Glomerular visceral epithelial cell (primary cell): Measurements from ENCODE around the gene KRT31.
"Not testable (repeated sequence)": the region's sequence is repeated elsewhere in the genome, so short reads cannot be mapped to it uniquely, and the experiment has no call there.

Experiments used
- DNase-seq: peaks from one replicate; pipeline ENCODE4 v3.0.0-alpha.2; 2016; ENCODE audit errors: extremely low spot score

The KRT31 gene

GRCh38 chr17:41396996-41397660 is at the start of gene KRT31:
TSS of gene KRT31 (minus strand) at chr17:41397608. CDS start at chr17:41397539, 69 bp downstream.
- no peak for DNase-seq

DNA sequence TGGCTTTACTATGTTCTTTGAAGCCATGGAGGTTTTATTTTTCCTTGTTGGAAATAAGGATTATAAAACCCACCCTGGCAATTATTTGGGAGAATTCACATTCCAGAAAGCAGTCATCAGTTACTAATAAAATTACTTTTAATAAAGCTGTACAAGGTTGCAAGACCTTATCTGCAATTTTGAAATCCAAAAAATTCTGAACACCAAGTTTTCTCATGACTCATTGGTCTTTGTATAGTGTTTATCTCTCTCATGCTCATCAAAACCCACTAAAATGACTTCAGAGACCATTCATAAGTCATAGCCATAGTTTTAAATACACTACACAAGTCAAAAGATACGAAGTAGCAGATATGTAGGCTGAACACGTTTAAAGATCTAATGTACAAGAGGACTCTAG is 49.4 kb upstream of the KRT31 start:
- DNase-seq: no peak

DNA sequence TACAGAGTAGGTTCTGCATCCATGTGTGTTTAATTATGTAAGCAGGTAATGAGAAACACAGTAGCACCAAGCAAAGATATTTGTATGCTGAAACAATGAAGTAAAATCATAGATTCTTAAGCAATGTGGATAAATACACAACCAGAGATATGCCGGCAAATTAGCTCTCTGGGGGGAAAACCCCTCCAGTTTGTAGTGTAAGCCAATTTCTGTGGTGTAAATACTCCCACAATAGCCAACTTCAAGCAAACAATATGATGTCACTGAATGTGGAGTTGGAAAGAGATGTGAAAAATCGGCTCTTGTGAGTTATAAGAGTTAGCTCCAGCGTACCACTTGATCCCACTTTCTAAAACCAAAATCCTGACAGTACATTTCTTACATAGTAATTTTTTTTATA is 47.2 kb upstream of the KRT31 start:
- DNase-seq: no peak

GRCh38 chr17:41444186-41444585 is 46.8 kb upstream of the KRT31 start:
- no peak for DNase-seq

- DNase-seq: peak; percentile 33
Observed at GRCh38 chr17:41442739-41443138, 45.3 kb upstream of the KRT31 start.

DNA sequence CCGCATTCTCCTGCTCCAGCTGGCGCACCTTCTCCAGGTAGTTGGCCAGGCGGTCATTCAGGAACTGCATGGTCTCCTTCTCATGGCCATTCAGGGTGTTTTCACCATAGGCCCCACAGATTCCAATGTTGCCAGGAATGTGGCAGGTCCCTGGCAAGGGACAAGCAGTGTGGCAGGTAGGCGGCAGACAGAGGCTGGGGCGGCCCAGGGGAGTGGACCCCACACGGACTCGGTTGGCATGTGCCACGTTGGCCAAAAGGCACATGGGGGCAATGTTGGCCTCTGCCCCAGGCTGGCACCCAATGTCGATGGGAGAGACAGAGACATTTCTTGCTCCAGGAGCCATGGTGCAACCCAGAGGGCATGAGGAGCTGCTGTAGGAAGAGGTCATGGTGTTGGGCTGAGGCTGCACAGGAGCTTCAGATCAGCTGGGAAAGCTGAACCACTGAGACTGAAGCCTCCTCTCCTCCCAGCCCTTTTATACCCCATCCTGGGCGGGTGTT is 43.2 kb upstream of the KRT31 start, which contains the start of gene KRT38:
TSS of gene KRT38 (minus strand) at position 453 of the 503 bp plus-strand sequence. CDS start at position 391, 62 bp downstream.
- DNase-seq: no peak

DNA sequence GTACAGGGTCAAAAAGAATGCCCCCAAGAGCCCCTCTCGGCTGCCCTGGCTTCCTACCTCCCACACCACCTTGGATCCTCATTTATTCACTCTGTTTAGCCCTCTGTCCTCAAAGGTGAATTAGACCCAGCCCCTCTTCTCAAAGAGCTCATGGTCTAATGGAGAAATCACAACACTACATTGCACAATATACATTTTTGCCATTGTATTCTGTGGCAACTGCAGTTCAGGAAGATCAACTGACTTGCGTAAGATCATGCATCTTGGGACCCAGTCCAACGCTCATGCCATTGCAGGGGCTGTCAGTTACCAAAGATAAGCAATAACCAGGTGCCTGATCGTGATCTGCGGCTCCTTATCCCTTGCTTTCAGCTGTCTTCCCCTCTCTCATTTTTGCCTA is 42.0 kb upstream of the KRT31 start:
- DNase-seq: no peak

DNA sequence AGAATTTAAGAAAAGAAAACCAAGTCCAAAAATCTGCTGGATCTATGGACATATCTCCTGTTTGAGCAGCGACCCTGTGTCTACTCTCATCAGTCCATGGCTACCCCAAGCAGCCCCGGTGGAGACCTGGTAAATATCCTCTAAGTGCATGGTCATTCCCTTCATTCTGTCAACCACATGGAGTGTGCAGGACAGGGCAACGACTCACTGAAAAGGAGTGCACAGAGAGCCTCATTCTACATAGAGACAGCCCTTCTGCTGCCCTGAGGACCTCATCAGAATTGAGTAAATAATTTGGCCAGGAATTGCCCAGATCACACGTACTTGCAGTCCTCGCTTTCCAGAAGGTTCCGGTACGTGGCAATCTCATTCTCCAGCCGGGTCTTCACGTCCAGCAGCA is 40.4 kb upstream of the KRT31 start:
- no peak for DNase-seq

DNA sequence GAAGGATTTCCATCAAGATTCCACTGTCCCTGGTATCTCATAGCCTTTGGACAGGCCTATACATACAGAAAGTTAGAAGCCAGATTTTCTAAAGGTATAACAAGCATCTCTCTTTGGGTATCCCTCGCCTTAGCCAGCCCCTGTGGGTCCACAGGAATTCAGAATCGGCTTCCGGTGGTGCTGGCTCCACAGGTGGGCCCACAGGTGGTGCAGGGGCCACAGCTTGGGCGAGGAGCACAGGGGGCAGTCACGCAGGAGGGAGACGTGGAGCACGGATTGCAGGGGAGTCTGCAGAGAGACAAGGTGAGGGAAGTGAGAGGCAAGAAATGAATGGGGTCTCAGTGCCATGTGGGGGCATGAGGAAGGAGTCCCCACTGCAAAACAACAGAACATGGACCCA is 39.8 kb upstream of the KRT31 start:
- DNase-seq: no peak

DNA sequence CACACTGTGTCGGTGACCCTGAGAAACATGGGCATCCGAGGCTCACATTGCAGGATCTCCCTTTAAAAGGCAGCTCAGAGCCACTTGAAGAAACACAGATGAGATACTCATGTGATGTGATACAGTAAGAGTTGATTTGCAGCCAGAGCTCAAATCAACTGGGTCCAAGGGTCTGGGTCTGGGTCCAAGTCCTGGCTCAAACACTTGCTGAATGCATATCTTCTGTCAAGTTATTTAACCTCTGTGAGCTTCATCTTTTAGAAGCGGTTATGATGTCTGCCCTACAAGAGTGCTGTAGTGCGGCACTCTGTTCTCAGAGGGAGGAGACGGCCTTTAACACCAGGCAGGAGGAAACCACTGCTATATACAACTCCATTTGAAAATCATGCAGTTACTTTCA is 37.0 kb upstream of the KRT31 start:
- no peak for DNase-seq

- no peak for DNase-seq
Observed at GRCh38 chr17:41434005-41434404, 36.6 kb upstream of the KRT31 start.

GRCh38 chr17:41433586-41433985 is 36.2 kb upstream of the KRT31 start:
- no peak for DNase-seq

DNA sequence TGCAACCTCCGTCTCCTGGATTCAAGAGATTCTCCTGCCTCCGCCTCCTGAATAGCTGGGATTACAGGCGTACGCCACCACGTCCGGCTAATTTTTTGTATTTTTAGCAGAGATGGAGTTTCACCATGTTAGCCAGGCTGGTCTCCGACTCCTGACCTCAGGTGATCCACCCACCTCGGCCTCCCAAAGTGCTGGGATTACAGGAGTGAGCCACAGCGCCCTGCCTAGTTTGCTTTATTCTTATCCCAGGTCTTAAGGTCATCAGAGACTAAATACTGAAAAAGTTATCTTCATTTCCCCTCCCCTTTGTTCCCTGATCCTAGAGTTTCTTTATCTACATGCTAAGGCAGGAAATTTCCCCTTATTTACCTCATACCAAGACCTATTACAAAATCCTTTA is 33.0 kb upstream of the KRT31 start:
- DNase-seq: not testable (repeated sequence)

DNA sequence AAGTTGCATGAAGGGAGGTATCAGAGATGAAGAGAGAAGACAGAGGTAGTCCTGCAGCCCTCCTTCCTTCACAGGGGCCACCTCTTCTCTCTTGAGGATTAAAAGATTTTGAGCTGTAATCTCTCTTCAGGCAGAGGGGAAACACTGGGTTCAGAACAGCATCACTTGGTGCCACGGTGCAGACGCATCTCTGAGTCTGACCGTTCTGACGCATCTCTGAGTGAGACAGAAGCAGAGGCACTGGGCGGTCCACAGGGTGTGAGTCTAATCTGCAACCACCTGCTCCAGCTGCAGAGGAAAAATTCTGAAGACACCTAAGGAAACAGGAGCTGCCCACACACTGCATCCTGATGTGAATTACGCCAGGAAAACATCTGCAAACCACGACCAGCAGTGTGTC is 32.3 kb upstream of the KRT31 start:
- DNase-seq: no peak

DNA sequence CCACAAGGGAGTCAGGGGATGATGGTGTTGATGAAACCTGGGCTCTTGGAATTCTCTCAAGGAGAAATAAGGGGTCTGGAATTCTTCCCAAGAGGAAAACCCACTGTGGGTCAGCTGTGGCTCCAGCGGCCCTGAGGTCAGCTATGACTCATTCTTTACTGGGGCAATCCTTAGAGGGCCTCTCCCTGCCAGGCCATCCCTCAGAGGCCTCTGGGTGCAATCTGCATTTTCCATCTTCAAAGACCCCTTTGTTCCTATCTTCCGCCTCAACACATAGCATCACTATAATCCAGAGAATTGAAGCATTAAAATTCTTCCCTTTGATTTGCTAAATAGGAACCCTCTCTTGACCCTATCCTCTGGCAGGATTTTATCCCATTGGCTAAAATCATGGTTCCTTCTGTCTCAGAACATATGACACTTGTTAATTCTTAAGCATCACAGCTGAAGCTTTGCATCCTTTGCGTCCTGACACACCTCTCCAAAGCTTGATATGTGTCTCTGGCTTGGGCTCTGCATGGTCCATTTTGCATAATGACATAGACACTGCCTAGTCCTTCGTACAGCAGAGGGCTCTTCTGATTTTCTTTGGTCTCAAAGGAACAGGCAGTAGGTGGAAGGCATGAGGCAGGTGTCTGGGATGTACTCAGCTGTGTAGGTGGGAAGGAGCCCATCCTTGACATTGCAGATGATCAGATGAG is 31.3 kb upstream of the KRT31 start:
- peak; percentile 68 for DNase-seq

GRCh38 chr17:41424111-41424635 is 26.8 kb upstream of the KRT31 start, which contains the start of gene KRT37:
TSS of gene KRT37 (minus strand) at chr17:41424585. CDS start at chr17:41424523, 62 bp downstream.
- DNase-seq: no peak

DNA sequence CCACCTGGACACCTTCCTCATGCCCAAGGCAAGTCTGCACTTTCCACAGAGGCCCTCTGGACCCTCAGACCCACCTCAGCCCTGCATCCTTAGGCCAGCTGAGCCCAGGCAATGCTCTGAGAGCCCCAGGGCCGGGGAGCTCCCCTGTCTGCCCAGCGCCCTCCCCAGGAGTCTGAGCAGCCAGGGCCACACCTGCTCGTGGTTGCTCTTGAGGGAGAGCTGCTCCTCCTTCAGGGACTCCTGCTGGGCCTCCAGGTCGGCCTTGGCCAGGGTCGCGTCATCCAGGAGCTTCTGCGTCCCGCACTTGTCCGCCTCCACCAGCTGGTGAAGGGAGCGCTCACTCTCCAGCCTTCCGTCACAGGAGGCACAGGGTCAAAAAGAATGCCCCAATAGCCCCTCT is 25.2 kb upstream of the KRT31 start:
- DNase-seq: not testable (repeated sequence)

DNA sequence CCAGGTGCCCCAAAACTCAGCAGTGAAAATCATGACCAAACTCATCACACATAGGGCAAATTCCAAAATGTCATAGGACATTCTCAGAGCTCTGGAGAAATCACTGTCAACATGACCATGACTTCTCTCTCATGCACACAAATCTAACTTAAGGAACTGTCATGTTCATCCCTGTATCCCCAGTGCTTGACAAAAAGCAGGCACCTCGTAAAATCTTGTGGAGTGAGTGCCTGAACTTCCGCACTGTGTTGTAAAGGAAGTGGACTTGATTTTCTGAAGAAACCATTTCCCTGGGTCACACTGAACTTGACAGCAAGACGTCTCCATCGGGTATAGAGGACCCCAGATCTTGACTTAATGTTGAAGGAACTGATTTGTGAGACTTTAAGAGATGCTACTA is 24.2 kb upstream of the KRT31 start:
- DNase-seq: no peak

GRCh38 chr17:41421116-41421515 is 23.7 kb upstream of the KRT31 start:
- peak; percentile 71 for DNase-seq

GRCh38 chr17:41420134-41420533 is 22.7 kb upstream of the KRT31 start:
- DNase-seq: no peak

DNA sequence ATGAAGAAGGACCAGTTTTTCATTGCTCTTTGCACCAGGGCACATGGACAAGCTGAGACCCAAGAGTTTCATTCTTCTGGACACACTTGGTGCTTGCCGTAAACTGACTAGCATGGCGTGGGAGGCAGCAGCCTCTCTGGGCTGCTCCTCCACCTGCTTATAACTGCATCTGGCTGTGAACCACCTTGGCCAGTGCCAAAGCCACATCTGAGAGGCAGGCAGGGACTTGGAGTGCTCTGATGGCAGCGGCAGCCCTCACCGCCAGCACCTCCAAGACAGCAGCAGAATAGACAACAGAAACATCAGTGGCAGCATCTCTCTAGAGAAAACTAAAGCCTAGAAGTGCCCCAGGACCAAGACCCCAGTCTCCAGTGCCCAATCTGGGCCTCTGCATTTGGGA is 22.3 kb upstream of the KRT31 start:
- DNase-seq: no peak

DNA sequence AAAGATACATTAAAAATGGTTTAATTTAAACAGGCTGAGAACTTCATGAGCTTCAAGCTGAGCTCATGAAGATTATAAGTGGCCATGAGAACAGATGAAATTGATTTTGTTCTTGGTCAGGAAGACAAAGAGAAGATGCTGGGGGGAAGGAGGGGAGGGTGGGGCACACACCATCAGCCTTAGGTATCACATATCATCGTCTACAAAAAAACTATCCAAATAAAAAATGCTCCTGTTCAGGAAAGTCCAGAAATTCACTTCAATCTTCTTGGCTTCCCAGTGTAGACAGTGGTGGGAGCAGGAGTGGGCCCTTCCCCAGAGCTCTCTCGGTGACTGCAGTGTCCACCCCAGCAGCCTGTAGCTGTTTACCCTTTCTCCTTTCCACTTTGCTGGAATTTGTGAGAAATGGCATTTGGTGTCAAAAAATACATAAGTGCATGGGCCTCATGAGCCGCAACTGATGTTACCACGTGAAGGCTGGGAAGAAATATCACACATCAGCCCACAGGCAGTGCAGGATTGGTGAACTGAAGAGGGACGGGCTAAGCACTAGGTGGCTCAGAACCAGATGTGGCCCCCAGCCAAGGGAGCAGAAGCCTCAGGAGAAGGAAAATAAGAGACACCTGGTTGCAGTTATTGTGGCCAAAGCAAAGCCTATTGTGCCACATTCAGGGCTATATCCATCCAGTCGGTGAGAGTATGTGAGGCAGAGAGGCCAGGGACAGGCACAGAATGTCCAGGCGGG is 20.9 kb upstream of the KRT31 start:
- no peak for DNase-seq
